Measurements from ENCODE around the gene CHIC2. TPM values are rescaled to one million over a fixed set of nuclear protein-coding genes. Genes with fewer than 3 reads are reported as not detected.

CHIC2 gene
- polyA plus RNA-seq, 1 donor from 2014 or later, result 58.5 TPM

DNA sequence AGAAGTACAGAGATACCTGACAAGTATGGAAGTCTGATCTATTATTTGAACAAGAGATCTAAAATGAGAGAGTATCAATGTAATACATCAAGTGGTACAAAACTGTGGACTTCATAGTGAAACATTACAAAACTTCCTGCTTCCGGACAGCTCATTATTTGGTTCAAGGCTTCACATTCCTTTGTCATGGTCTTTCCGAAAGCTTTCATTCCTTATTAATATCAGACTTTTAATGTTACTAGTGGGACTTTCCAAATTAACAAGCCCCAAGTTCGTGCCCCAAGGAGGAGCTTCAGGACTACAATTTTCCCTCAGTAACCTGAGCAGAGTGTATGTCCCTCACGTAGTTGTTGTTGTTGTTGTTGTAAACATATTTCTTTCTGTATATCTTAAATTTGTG, 1.2 kb downstream of the CHIC2 start:
- Histone ChIP-seq H3K9me2 (ENCODE audit: insufficient read depth, low read length) (no peaks in the 10 kb centered on the region), H2AFZ (ENCODE audit: low read depth, low read length) (no peak overlapping the region), H3K36me3 (ENCODE audit: insufficient read depth, low read length) (no peaks in the 10 kb centered on the region), H3K27me3 (ENCODE audit: insufficient read depth, low read depth, low read length) (no peaks in the 10 kb centered on the region), H3K4me2 (ENCODE audit: low read length) (peak overlapping the region; percentile 99), H3K4me3 (ENCODE audit: low read length) (peak overlapping the region; percentile 95), H3F3A (ENCODE audit: insufficient read depth, low read length, poor library complexity, severe bottlenecking) (no peaks in the 10 kb centered on the region), H3K9me3 (ENCODE audit: low read length) (no peaks in the 10 kb centered on the region), H3K27ac (ENCODE audit: low read length) (peak overlapping the region; percentile 85), H3K9ac (ENCODE audit: low read length) (peak overlapping the region; percentile 94), H3K79me2 (replicated peaks; ENCODE audit: insufficient read depth, low read length) (peaks cover 56% of the 10 kb centered on the region), H4K20me1 (ENCODE audit: insufficient read depth) (no peaks in the 10 kb centered on the region)
- TF ChIP-seq EZH2 (IDR thresholded peaks at IDR 0.05; ENCODE audit: borderline replicate concordance, insufficient read depth, low read length, poor library complexity, severe bottlenecking), result no peak
- TF ChIP-seq TAF1 (IDR thresholded peaks at IDR 0.05; ENCODE audit: low read depth), result no peak
- no peak for TF ChIP-seq SMC3 (conservative IDR thresholded peaks at IDR 0.05; ENCODE audit: poor library complexity)
- TF ChIP-seq MXI1 (conservative IDR thresholded peaks at IDR 0.05; ENCODE audit: poor library complexity, severe bottlenecking), result no peak
- TF ChIP-seq, protein P1, sequence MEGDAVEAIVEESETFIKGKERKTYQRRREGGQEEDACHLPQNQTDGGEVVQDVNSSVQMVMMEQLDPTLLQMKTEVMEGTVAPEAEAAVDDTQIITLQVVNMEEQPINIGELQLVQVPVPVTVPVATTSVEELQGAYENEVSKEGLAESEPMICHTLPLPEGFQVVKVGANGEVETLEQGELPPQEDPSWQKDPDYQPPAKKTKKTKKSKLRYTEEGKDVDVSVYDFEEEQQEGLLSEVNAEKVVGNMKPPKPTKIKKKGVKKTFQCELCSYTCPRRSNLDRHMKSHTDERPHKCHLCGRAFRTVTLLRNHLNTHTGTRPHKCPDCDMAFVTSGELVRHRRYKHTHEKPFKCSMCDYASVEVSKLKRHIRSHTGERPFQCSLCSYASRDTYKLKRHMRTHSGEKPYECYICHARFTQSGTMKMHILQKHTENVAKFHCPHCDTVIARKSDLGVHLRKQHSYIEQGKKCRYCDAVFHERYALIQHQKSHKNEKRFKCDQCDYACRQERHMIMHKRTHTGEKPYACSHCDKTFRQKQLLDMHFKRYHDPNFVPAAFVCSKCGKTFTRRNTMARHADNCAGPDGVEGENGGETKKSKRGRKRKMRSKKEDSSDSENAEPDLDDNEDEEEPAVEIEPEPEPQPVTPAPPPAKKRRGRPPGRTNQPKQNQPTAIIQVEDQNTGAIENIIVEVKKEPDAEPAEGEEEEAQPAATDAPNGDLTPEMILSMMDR (IDR thresholded peaks at IDR 0.05; ENCODE audit: poor library complexity, severe bottlenecking), result no peak
- no peak for TF ChIP-seq RAD21 (conservative IDR thresholded peaks at IDR 0.05)
- TF ChIP-seq EP300 (conservative IDR thresholded peaks at IDR 0.05; ENCODE audit: poor library complexity, severe bottlenecking), result no peak
- TF ChIP-seq, protein P2, sequence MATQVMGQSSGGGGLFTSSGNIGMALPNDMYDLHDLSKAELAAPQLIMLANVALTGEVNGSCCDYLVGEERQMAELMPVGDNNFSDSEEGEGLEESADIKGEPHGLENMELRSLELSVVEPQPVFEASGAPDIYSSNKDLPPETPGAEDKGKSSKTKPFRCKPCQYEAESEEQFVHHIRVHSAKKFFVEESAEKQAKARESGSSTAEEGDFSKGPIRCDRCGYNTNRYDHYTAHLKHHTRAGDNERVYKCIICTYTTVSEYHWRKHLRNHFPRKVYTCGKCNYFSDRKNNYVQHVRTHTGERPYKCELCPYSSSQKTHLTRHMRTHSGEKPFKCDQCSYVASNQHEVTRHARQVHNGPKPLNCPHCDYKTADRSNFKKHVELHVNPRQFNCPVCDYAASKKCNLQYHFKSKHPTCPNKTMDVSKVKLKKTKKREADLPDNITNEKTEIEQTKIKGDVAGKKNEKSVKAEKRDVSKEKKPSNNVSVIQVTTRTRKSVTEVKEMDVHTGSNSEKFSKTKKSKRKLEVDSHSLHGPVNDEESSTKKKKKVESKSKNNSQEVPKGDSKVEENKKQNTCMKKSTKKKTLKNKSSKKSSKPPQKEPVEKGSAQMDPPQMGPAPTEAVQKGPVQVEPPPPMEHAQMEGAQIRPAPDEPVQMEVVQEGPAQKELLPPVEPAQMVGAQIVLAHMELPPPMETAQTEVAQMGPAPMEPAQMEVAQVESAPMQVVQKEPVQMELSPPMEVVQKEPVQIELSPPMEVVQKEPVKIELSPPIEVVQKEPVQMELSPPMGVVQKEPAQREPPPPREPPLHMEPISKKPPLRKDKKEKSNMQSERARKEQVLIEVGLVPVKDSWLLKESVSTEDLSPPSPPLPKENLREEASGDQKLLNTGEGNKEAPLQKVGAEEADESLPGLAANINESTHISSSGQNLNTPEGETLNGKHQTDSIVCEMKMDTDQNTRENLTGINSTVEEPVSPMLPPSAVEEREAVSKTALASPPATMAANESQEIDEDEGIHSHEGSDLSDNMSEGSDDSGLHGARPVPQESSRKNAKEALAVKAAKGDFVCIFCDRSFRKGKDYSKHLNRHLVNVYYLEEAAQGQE (IDR thresholded peaks at IDR 0.05; ENCODE audit: borderline replicate concordance), result no peak
- TF ChIP-seq POLR2AphosphoS5 (IDR thresholded peaks at IDR 0.05), result no peak

- Histone ChIP-seq H3K36me3 (ENCODE audit: insufficient read depth, low read length) (no peaks in the 10 kb centered on the region), H2AFZ (ENCODE audit: low read depth, low read length) (no peak overlapping the region), H3K4me2 (ENCODE audit: low read length) (peak overlapping the region; percentile 99), H3K27me3 (ENCODE audit: insufficient read depth, low read depth, low read length) (no peaks in the 10 kb centered on the region), H3K4me3 (ENCODE audit: low read length) (peak overlapping the region; percentile 95), H3K9ac (ENCODE audit: low read length) (no peak overlapping the region), H3K27ac (ENCODE audit: low read length) (no peak overlapping the region), H3K9me2 (ENCODE audit: insufficient read depth, low read length) (no peaks in the 10 kb centered on the region), H3F3A (ENCODE audit: insufficient read depth, low read length, poor library complexity, severe bottlenecking) (no peaks in the 10 kb centered on the region), H3K9me3 (ENCODE audit: low read length) (no peaks in the 10 kb centered on the region), H3K79me2 (replicated peaks; ENCODE audit: insufficient read depth, low read length) (peaks cover 65% of the 10 kb centered on the region), H4K20me1 (ENCODE audit: insufficient read depth) (no peaks in the 10 kb centered on the region)
- TF ChIP-seq, protein P1 (IDR thresholded peaks at IDR 0.05; ENCODE audit: poor library complexity, severe bottlenecking), result no peak
- TF ChIP-seq EZH2 (IDR thresholded peaks at IDR 0.05; ENCODE audit: borderline replicate concordance, insufficient read depth, low read length, poor library complexity, severe bottlenecking), result no peak
- no peak for TF ChIP-seq TAF1 (IDR thresholded peaks at IDR 0.05; ENCODE audit: low read depth)
- TF ChIP-seq SMC3 (conservative IDR thresholded peaks at IDR 0.05; ENCODE audit: poor library complexity), result no peak
- TF ChIP-seq MXI1 (conservative IDR thresholded peaks at IDR 0.05; ENCODE audit: poor library complexity, severe bottlenecking), result no peak
These were observed 2.0 kb downstream of the CHIC2 start for GRCh38 chr4:54062392-54062791.
